ENCODE data around the gene DDB1. TPM values are rescaled to one million over a fixed set of nuclear protein-coding genes. Genes with fewer than 3 reads are reported as not detected.

The DDB1 gene
- total and polyA plus RNA-seq, 9 of the 15 experiments (the other 6 are each of a cell fraction or from before 2014, with no cell fraction given), result 172 to 361 (median 266) TPM

- Histone ChIP-seq H3K79me2 (ENCODE audit: control insufficient read depth, insufficient read depth, low read length) (no peaks in the 10 kb centered on the region), H3K9me1 (ENCODE audit: control insufficient read depth, insufficient read depth, low read length) (no peaks in the 10 kb centered on the region), H2AFZ (ENCODE audit: low read depth, low read length) (no peak overlapping the region), H3K9ac (ENCODE audit: insufficient read depth in 1 of 2, low read depth in 2 of 2, low read length in 2 of 2) (no peak overlapping the region), H3K4me3 (no peak overlapping the region), H4K20me1 (replicated peaks; ENCODE audit: control insufficient read depth, insufficient read depth, low read length) (no peaks in the 10 kb centered on the region), H3K9me3 (replicated peaks; ENCODE audit: control insufficient read depth, insufficient read depth, low read depth, low read length) (no peaks in the 10 kb centered on the region), H3K27ac (ENCODE audit: extremely low read depth, low read depth, low read length) (no peak overlapping the region), H3K27me3 (ENCODE audit: control insufficient read depth in 2 of 2, insufficient read depth in 2 of 2, low read length in 2 of 2) (no peaks in the 10 kb centered on the region), H3K4me1 (replicated peaks in 1 of 2; ENCODE audit: control insufficient read depth in 2 of 2, insufficient read depth in 2 of 2, low read length in 2 of 2) (peaks cover 0 to 25% of the 10 kb centered on the region in 2 experiments; a peak in 2 of 5 replicates), H3K36me3 (ENCODE audit: control insufficient read depth, insufficient read depth, low read length) (peaks cover 59% of the 10 kb centered on the region), H3K4me2 (ENCODE audit: insufficient read depth, low read length) (no peak overlapping the region)
- intact Hi-C loops (cut with micrococcal nuclease), result no loop called here
- in situ Hi-C loops (cut with MboI), result no loop called here
- DNase-seq (ENCODE audit: extremely low read depth in 1 of 4, low spot score in 3 of 4) (no peak), ATAC-seq (no peak), FAIRE-seq (no peak)
- ChIA-PET CTCF (ENCODE audit: low intra/inter-chr PET ratio) (no interaction called here), POLR2A (interaction anchor here (0.6 to 4.0 kb wide), 6 partner anchors 12 to 42 kb away, joined by 3 to 25 read pairs (median 4); partner anchors contain the start of genes DDB1 and TKFC)
- WGBS (ENCODE audit: insufficient coverage, low coverage, missing lambda C conversion rate), result 55% methylated on average over 5 of the region's 5 CpGs
- BruUV-seq (replicated peaks), result no TSS peak
- TF ChIP-seq PRPF4 (IDR thresholded peaks at IDR 0.05; ENCODE audit: insufficient read depth, low read depth, low read length, poor library complexity, severe bottlenecking) (no peak), PCBP1 (IDR thresholded peaks at IDR 0.05; ENCODE audit: low read depth, low read length, poor library complexity, severe bottlenecking) (no peak), TFE3 (CRISPR knock-in tag; IDR thresholded peaks at IDR 0.05) (peak; percentile 39; the same call in 1 of the 2 replicates), ZNF830 (CRISPR knock-in tag; IDR thresholded peaks at IDR 0.05) (no peak), JUN (IDR thresholded peaks at IDR 0.05; ENCODE audit: borderline replicate concordance, low read depth, low read length) (no peak), JUN (CRISPR knock-in tag; IDR thresholded peaks at IDR 0.05; ENCODE audit: borderline replicate concordance) (no peak), POLR2AphosphoS5 (IDR thresholded peaks at IDR 0.05; ENCODE audit: control insufficient read depth, insufficient read depth, low read depth, low read length) (0 out of 2 replicates have a peak, but pooled peaks have one; percentile 39), GATA2 (CRISPR knock-in tag; IDR thresholded peaks at IDR 0.05) (no peak), ETV1 (tag; conservative IDR thresholded peaks at IDR 0.05; ENCODE audit: low read depth) (no peak), SMAD1 (IDR thresholded peaks at IDR 0.05; ENCODE audit: low read depth, low read length, partially characterized antibody) (no peak), GABPA (tag; conservative IDR thresholded peaks at IDR 0.05; ENCODE audit: low read depth) (no peak), CSDE1 (IDR thresholded peaks at IDR 0.05) (no peak), MXI1 (IDR thresholded peaks at IDR 0.05; ENCODE audit: low read depth, low read length) (no peak), CBX1 (IDR thresholded peaks at IDR 0.05; ENCODE audit: low read depth) (no peak), POLR2G (IDR thresholded peaks at IDR 0.05; ENCODE audit: low read depth, low read length) (no peak)
Measured at GRCh38 chr11:61297746-61298145, 35.2 kb downstream of the DDB1 start.
